Karpas-422 (cell line): ENCODE data around the gene CUL1. TPM values are rescaled to one million over a fixed set of nuclear protein-coding genes. Genes with fewer than 3 reads are reported as not detected.

Experiments used
- DNase-seq: peaks from one replicate; pipeline ENCODE4 v3.0.0-alpha.2; 2015
- H2AFZ ChIP-seq: fragments of 200-600 bp; sonication (generic); 2 replicates; pipeline ENCODE4 v1.6.1; 2014; ENCODE audit warnings: antibody characterized with exemption, low read length, mixed read lengths
- H3K27ac ChIP-seq: fragments of 200-600 bp; sonication (generic); 2 replicates; pipeline ENCODE4 v1.5.1; 2014; ENCODE audit warnings: mild to moderate bottlenecking, low read length, moderate library complexity
- H3K27me3 ChIP-seq: fragments of 200-600 bp; sonication (generic); 2 replicates; pipeline ENCODE4 v1.6.1; 2014; ENCODE audit warnings: low read length, mixed read lengths
- H3K36me3 ChIP-seq: fragments of 200-600 bp; sonication (generic); 2 replicates; pipeline ENCODE4 v1.6.1; 2014; ENCODE audit warnings: low read length, mixed read lengths; ENCODE audit not compliant: insufficient read depth
- H3K4me1 ChIP-seq: fragments of 200-600 bp; sonication (generic); 2 replicates; pipeline ENCODE4 v1.6.1; 2014; ENCODE audit warnings: mild to moderate bottlenecking, low read length, mixed read lengths
- H3K4me2 ChIP-seq: fragments of 200-600 bp; sonication (generic); 2 replicates; pipeline ENCODE4 v1.6.1; 2014; ENCODE audit warnings: low read length, low read depth, mild to moderate bottlenecking; ENCODE audit not compliant: poor library complexity, severe bottlenecking
- H3K4me3 ChIP-seq: fragments of 200-600 bp; sonication (generic); 2 replicates; pipeline ENCODE4 v1.5.1; 2014; ENCODE audit warnings: mild to moderate bottlenecking, antibody characterized with exemption, low read length, mixed read lengths
- H3K79me2 ChIP-seq: fragments of 200-600 bp; sonication (generic); 2 replicates; pipeline ENCODE4 v1.6.1; 2014; ENCODE audit warnings: mild to moderate bottlenecking, low read length, mixed read lengths
- H3K9ac ChIP-seq: fragments of 200-600 bp; sonication (generic); 2 replicates; pipeline ENCODE4 v1.6.0; 2014; ENCODE audit warnings: low read length
- H3K9me2 ChIP-seq: fragments of 200-600 bp; sonication (generic), shearing (Covaris generic); replicated peaks from 2 replicates; pipeline ENCODE4 v1.6.0; 2014; ENCODE audit warnings: mild to moderate bottlenecking, low read length, moderate library complexity; ENCODE audit not compliant: insufficient read depth
- H3K9me3 ChIP-seq: fragments of 300-700, 200-600 bp; sonication (generic); 2 replicates; pipeline ENCODE4 v1.6.1; 2014; ENCODE audit warnings: low read length, mixed read lengths
- H4K20me1 ChIP-seq: fragments of 200-600 bp; sonication (generic); 2 replicates; pipeline ENCODE4 v1.6.1; 2014; ENCODE audit warnings: mild to moderate bottlenecking, antibody characterized with exemption, low read length, low read depth; ENCODE audit not compliant: insufficient read depth
- total RNA-seq: library from RNA; depleted of rRNA; stranded (reverse); fragments of >200 nt; shearing (Covaris generic); gene quantifications from 2 replicates; pipeline ENCODE4 v1.2.3, GENCODE V29; 2014; ENCODE audit warnings: low replicate concordance

Gene CUL1
- total RNA-seq, 1 experiment from 2014 or later = 55.5 TPM

GRCh38 chr7:148735141-148735540, 36.4 kb downstream of the CUL1 start:
- Histone ChIP-seq H3K4me3 (no peak overlapping the region), H3K27me3 (no peaks in the 10 kb centered on the region), H3K9me3 (no peaks in the 10 kb centered on the region), H3K4me1 (no peaks in the 10 kb centered on the region), H3K9ac (no peak overlapping the region), H3K79me2 (peaks cover 97% of the 10 kb centered on the region), H4K20me1 (no peaks in the 10 kb centered on the region), H3K27ac (no peak overlapping the region), H3K9me2 (no peaks in the 10 kb centered on the region), H2AFZ (no peak overlapping the region), H3K36me3 (peaks cover 52% of the 10 kb centered on the region), H3K4me2 (no peak overlapping the region)
- no peak for DNase-seq

GRCh38 chr7:148735967-148736366, 37.3 kb downstream of the CUL1 start:
- peaks cover 54% of the 10 kb centered on the region for H3K36me3 ChIP-seq
- no peak overlapping the region for H3K4me3 ChIP-seq
- H3K27me3 ChIP-seq = no peaks in the 10 kb centered on the region
- no peak overlapping the region for H2AFZ ChIP-seq
- no peak overlapping the region for H3K9ac ChIP-seq
- H3K9me3 ChIP-seq = no peaks in the 10 kb centered on the region
- no peaks in the 10 kb centered on the region for H4K20me1 ChIP-seq
- no peak for DNase-seq
- H3K4me1 ChIP-seq = no peaks in the 10 kb centered on the region
- no peak overlapping the region for H3K27ac ChIP-seq
- H3K9me2 ChIP-seq = no peaks in the 10 kb centered on the region
- H3K79me2 ChIP-seq = peaks cover 97% of the 10 kb centered on the region
- no peak overlapping the region for H3K4me2 ChIP-seq

- peaks cover 95% of the 10 kb centered on the region for H3K79me2 ChIP-seq
- H3K4me2 ChIP-seq = no peak overlapping the region
- no peaks in the 10 kb centered on the region for H3K9me2 ChIP-seq
- no peaks in the 10 kb centered on the region for H3K27me3 ChIP-seq
- no peak overlapping the region for H3K4me3 ChIP-seq
- H2AFZ ChIP-seq = no peak overlapping the region
- no peaks in the 10 kb centered on the region for H4K20me1 ChIP-seq
- no peaks in the 10 kb centered on the region for H3K4me1 ChIP-seq
- no peak overlapping the region for H3K27ac ChIP-seq
- H3K36me3 ChIP-seq = peaks cover 72% of the 10 kb centered on the region
- no peak for DNase-seq
- no peaks in the 10 kb centered on the region; the same call in 1 of the 2 replicates for H3K9me3 ChIP-seq
- H3K9ac ChIP-seq = no peak overlapping the region
These were observed 40.2 kb downstream of the CUL1 start for GRCh38 chr7:148738737-148739535.

- H3K4me3 ChIP-seq = no peak overlapping the region
- no peaks in the 10 kb centered on the region for H3K4me1 ChIP-seq
- no peaks in the 10 kb centered on the region for H3K27me3 ChIP-seq
- peaks cover 90% of the 10 kb centered on the region for H3K79me2 ChIP-seq
- no peak overlapping the region for H3K27ac ChIP-seq
- H3K9ac ChIP-seq = no peak overlapping the region
- no peak overlapping the region for H2AFZ ChIP-seq
- no peaks in the 10 kb centered on the region; the same call in 1 of the 2 replicates for H3K9me3 ChIP-seq
- H3K4me2 ChIP-seq = no peak overlapping the region
- H4K20me1 ChIP-seq = no peaks in the 10 kb centered on the region; the same call in 1 of the 2 replicates
- H3K9me2 ChIP-seq = no peaks in the 10 kb centered on the region
- peaks cover 31% of the 10 kb centered on the region for H3K36me3 ChIP-seq
- DNase-seq = no peak
These were observed 47.4 kb downstream of the CUL1 start for GRCh38 chr7:148746135-148746534.

GRCh38 chr7:148747274-148747673, 48.6 kb downstream of the CUL1 start:
- no peak for DNase-seq
- H3K9ac ChIP-seq = no peak overlapping the region
- H3K36me3 ChIP-seq = peaks cover 22% of the 10 kb centered on the region
- H3K4me1 ChIP-seq = no peaks in the 10 kb centered on the region
- no peak overlapping the region for H3K4me3 ChIP-seq
- no peak overlapping the region for H3K4me2 ChIP-seq
- H3K9me2 ChIP-seq = no peaks in the 10 kb centered on the region
- H2AFZ ChIP-seq = no peak overlapping the region
- H3K9me3 ChIP-seq = no peaks in the 10 kb centered on the region
- H3K79me2 ChIP-seq = peaks cover 90% of the 10 kb centered on the region
- H3K27ac ChIP-seq = no peak overlapping the region
- no peaks in the 10 kb centered on the region; the same call in 1 of the 2 replicates for H4K20me1 ChIP-seq
- no peaks in the 10 kb centered on the region for H3K27me3 ChIP-seq

- peaks cover 8% of the 10 kb centered on the region; the same call in 1 of the 2 replicates for H3K36me3 ChIP-seq
- no peak overlapping the region for H2AFZ ChIP-seq
These were observed 52.0 kb downstream of the CUL1 start for GRCh38 chr7:148750442-148751355.

GRCh38 chr7:148753224-148753623, 54.5 kb downstream of the CUL1 start:
- Histone ChIP-seq H3K36me3 (peaks cover 11% of the 10 kb centered on the region; the same call in 1 of the 2 replicates), H3K79me2 (peaks cover 70% of the 10 kb centered on the region), H2AFZ (no peak overlapping the region), H3K9ac (no peak overlapping the region), H3K4me3 (no peak overlapping the region), H4K20me1 (no peaks in the 10 kb centered on the region), H3K27ac (no peak overlapping the region), H3K4me1 (no peaks in the 10 kb centered on the region), H3K9me3 (no peaks in the 10 kb centered on the region), H3K27me3 (no peaks in the 10 kb centered on the region), H3K9me2 (no peaks in the 10 kb centered on the region), H3K4me2 (no peak overlapping the region)
- no peak for DNase-seq

More at GRCh38 chr7:148750442-148751355, 52.0 kb downstream of the CUL1 start:
- Histone ChIP-seq H3K4me2 (no peak overlapping the region), H3K9me2 (no peaks in the 10 kb centered on the region), H3K9ac (no peak overlapping the region), H3K27me3 (no peaks in the 10 kb centered on the region), H3K27ac (no peak overlapping the region), H3K9me3 (no peaks in the 10 kb centered on the region), H3K79me2 (peaks cover 82% of the 10 kb centered on the region), H3K4me3 (no peak overlapping the region), H3K4me1 (no peaks in the 10 kb centered on the region), H4K20me1 (no peaks in the 10 kb centered on the region; the same call in 1 of the 2 replicates)
- no peak for DNase-seq

GRCh38 chr7:148754912-148755311, 56.2 kb downstream of the CUL1 start:
- Histone ChIP-seq H4K20me1 (no peaks in the 10 kb centered on the region), H3K4me3 (no peak overlapping the region), H3K36me3 (peaks cover 19% of the 10 kb centered on the region; the same call in 1 of the 2 replicates), H3K27me3 (no peaks in the 10 kb centered on the region), H3K4me1 (no peaks in the 10 kb centered on the region), H3K27ac (no peak overlapping the region), H3K79me2 (peaks cover 61% of the 10 kb centered on the region), H3K9ac (no peak overlapping the region), H3K9me3 (no peaks in the 10 kb centered on the region), H3K9me2 (no peaks in the 10 kb centered on the region), H3K4me2 (no peak overlapping the region), H2AFZ (no peak overlapping the region)
- no peak for DNase-seq
